ENCODE data around the gene FHAD1.

Gene FHAD1

DNA sequence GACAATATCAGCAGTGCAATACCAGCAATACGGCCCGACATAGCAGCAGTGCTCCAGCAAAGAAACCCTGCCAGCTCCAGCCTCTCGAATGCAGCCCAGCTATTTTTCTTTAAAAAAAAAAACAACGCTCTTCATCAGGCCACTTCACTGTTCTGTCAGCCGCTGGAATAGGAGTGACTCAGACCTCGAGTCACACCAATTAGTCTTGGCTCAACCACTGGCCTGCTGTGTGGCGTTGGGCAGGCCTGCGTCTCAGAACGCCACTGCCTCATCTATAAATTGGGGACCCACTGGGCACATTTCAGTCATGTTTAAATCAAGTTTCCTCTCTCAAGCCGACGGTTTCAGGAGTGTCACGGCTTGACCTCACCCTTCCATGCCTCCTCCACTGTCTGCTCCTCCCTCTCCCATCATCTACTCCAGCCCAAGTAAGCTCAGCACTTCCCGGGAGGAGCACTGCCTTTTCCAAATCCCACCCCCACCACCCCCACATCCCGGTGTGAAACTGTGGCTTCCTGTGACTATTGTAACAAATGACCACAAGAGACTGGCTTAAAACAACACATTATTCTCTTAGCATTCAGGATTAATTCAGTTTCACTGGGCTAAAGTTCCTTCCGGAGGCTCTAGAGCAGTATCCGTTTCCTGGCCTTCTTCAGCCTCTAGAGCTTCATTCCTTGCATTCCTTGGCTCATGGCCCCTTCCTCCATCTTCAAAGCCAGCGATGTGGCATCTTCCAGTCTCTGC is 90.8 kb downstream of the FHAD1 start:
- DNase-seq (ENCODE audit: low read depth): peak; percentile 54
- no peak overlapping the region for H3K4me3 ChIP-seq (ENCODE audit: low read depth, low read length)

DNA sequence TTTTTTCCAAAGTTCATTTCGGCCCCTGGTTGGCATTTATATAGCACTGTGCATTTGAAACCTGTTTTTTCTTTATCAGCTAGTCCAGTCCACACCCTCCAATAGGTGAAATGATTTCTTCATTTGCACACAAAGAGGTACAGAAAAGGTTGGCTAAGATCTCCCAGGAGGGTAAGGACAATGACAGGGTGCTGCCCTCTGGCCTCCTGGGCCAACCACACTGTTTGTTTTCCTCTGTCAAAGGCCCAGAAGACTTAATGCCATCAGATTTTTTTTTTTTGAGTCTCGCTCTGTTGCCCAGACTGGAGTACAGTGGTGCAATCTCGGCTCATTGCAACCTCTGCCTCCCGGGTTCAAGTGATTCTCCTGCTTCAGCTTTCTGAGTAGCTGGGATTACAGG is 92.5 kb downstream of the FHAD1 start:
- H3K4me3 ChIP-seq (ENCODE audit: low read depth, low read length): no peak overlapping the region
- DNase-seq (ENCODE audit: low read depth): no peak

GRCh38 chr1:15341228-15341627 is 94.2 kb downstream of the FHAD1 start:
- DNase-seq (ENCODE audit: low read depth): no peak
- no peak overlapping the region for H3K4me3 ChIP-seq (ENCODE audit: low read depth, low read length)

- no peak overlapping the region for H3K4me3 ChIP-seq (ENCODE audit: low read depth, low read length)
- peak; percentile 51 for DNase-seq (ENCODE audit: low read depth)
These were observed 94.8 kb downstream of the FHAD1 start for GRCh38 chr1:15341634-15342407.

DNA sequence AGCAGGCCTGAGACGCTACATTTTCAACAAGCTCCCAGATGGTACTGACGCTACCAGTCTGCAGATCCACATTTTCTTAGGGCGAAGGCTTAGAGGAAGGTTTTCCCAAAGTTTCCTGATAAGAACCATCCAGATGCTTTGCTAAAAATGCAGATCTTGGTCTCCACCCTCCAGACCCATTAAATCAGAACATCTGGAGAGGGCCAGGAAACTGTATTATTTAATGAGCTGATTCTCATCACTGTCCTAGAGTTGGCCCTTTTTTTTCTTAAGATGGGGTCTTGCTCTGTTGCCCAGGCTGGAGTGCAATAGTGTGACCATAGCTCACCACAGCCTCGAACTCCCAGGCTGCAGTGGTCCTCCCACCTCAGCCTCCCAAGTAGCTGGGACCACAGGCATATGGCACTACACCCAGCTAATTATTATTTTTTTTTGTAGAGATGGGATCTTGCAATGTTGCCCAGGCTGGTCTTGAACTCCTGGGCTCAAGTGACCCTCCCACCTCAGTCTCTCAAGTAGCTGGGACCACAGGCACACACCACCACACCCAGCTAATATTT is 95.5 kb downstream of the FHAD1 start:
- no peak for DNase-seq (ENCODE audit: low read depth)
- H3K4me3 ChIP-seq (ENCODE audit: low read depth, low read length): no peak overlapping the region

DNA sequence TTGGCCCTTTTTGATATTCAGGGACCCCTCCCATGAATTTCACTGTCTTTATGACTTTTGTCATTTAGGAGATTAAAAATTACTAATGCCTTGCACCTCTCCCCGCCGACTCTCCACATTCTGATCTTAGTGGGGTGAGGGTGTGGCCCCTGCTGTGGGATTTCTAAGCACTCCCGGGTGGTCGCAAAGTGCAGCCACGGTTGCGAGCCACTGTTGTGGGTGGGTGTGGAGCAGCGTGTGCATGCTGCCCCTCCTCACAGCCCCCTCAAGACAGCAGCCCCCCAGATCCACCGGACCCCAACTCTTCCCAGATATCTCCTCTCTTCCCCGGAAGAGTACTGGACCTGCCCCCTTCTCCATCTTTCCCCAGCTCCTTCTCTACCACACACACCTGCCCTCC is 96.1 kb downstream of the FHAD1 start:
- H3K4me3 ChIP-seq (ENCODE audit: low read depth, low read length): no peak overlapping the region
- no peak for DNase-seq (ENCODE audit: low read depth)

DNA sequence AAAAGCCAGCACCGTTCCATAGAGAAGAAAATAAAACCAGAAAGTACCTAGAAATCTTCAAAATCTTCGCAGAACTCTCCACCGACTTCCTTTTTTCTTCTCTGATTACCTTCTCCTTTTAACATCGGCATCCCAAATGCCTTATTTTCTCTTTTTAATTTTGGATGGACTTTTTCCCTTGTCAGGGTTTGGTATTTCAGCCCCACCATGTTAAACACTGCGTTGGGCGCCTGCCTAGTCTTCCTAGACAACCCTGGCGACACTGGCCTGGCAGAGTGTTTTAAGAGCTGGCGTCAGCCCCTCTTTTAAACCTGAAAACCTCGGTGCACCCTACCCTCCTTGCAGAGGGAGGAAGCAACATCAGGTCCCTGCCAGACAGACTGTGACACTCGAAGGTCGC is 96.7 kb downstream of the FHAD1 start:
- no peak overlapping the region for H3K4me3 ChIP-seq (ENCODE audit: low read depth, low read length)
- no peak for DNase-seq (ENCODE audit: low read depth)

GRCh38 chr1:15344380-15344779 is 97.4 kb downstream of the FHAD1 start:
- H3K4me3 ChIP-seq (ENCODE audit: low read depth, low read length): no peak overlapping the region
- DNase-seq (ENCODE audit: low read depth): no peak

DNA sequence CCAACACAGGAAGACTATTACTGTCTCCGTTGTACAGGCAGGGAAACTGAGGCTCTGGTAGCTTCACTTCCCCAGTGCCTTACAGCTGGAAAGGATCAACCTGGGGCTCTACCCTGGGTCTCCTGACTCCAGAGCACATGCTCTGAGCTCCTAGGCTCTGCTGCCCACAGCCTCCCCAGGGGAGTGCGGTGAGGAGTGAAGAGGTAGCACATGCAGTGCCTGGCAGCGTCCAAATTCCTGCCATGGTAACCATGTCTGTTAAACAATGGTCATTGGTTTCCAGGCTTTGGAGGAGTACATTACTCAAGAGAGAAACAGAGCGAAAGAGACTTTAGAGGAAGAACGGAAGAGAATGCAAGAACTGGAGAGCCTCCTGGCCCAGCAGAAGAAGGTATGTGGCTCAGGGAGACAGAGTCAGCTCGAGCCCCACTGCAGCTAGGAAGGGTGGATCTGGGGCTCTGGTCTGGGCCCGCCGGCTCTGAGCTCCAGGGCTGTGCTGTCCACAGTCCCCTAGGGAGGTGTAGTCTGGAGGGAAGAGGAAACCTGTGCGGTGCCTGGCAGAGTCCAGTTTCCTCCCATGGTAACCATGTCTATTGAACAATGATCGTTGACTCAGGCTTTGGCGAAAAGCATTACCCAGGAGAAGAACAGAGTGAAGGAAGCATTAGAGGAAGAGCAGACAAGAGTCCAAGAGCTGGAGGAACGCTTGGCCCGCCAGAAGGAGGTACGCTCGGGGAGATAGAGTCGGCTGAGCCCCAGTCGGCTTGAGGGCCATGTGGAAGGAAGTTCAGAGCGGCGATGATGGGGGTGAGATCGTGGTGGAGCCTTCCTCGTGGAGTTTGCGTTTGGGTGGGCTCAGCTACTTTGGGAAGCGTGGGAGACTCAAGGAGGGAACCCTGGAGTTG is 98.0 kb downstream of the FHAD1 start:
- DNase-seq (ENCODE audit: low read depth): no peak
- H3K4me3 ChIP-seq (ENCODE audit: low read depth, low read length): no peak overlapping the region

- no peak for DNase-seq (ENCODE audit: low read depth)
- no peak overlapping the region for H3K4me3 ChIP-seq (ENCODE audit: low read depth, low read length)
These were observed 98.8 kb downstream of the FHAD1 start for GRCh38 chr1:15345705-15346345.

DNA sequence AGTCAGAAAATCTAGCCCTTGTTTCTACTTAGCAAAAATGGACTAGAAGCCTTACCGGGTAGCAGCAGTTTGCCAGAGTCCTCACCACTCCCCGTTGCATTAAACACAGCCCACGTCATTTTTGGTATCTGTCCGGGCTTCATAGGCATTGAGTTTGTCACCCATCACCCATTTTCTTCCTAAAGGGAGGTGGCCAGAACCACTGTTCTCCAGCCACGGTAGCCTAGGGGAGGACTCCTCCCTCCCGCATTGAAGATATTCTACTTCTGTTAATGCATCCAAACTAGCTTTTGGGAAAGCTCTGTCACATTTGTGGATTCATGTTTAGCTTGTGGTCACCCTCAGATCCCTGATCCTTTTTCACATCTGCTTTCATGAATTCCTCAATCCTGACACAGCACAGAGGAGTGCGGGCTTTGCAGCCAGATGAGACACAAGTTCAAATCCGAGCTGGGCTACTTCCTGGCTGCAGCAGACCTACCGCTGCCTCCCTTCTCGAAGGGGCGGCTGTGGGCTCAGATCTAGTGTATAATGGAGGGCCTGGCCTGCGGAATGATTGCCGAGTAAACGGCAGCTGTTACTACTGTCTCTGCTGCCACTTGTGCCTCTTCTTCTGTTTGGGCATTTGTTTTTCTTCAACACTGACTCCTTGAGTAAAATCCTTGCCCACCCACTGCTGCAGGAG is 99.5 kb downstream of the FHAD1 start:
- no peak overlapping the region for H3K4me3 ChIP-seq (ENCODE audit: low read depth, low read length)
- DNase-seq (ENCODE audit: low read depth): no peak

DNA sequence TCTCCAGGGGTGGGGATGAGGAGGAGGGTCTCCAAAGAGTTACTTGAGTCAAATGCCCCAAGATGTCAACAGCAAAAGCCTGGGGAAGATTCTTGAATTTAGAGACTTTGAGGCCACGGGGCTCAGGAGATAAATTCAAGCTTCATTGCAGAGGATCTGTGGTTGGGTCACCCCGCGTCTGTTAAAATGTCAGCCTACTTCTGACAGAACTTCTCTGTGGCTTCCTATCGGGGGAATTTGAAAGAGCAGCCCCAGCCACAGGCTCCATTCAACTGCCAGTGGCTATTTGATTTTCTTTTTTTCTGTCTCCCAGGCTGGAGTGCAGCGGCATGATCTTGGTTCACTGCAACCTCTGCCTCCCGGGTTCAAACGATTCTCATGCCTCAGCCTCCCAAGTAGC is 100.2 kb downstream of the FHAD1 start:
- no peak for DNase-seq (ENCODE audit: low read depth)
- no peak overlapping the region for H3K4me3 ChIP-seq (ENCODE audit: low read depth, low read length)

DNA sequence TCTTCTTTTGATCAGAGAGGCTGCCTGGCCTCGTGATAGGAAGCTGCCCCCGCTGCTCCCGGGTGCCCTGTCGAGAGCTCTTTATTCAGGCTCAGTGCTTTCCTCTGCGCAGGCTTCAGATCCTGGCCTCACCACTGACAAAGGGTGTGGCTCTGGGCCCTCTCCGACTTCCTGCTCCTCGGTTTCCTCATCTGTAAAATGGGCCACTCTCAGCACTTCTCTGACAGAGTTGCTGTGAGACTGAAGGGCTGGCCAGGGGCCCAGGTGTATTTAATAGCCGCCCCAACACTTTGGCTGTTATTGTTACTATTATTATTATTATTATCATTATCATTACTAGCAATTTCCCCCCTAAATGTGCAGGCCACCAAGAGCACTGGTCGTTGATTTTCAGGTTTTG is 101.6 kb downstream of the FHAD1 start:
- no peak overlapping the region for H3K4me3 ChIP-seq (ENCODE audit: low read depth, low read length)
- DNase-seq (ENCODE audit: low read depth): no peak

DNA sequence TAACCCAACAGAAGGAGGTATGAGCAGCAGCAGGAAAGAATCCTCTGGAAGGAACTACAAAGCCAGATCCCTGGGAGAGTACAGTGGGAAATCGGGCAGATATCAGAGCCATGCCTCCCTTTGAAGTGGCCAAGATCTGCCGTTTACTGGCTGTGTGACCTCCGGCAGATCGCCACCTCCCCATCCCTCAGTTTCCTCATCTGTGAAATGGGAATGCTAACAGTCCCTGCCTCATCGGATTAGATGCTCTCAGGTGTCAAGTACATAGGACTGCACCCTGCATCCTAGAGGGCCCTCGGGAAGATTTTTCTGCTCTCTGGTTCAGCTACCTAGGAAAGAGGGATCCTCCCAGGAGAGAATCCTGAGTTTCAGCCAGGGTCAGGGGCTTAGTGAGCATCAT is 102.1 kb downstream of the FHAD1 start:
- H3K4me3 ChIP-seq (ENCODE audit: low read depth, low read length): no peak overlapping the region
- DNase-seq (ENCODE audit: low read depth): no peak

DNA sequence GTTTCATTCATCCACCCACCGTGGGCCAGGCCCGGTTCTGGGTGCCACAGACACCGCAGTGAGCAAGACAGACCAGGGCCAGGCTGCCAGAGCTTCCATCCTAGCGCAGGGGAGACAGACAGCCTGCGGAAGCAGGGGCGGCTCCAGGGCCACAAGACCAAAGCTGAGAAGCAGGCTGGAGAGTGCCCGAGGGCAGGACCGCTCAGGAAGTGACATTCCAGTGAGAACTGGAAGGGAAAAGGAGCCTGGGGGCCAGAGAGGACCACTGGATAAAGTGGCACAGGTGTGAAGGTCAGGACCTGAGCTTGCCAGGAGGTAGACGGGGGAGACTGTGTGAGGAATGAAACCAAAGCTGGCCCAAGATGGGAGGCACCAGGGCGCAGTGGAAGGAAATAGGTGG is 103.1 kb downstream of the FHAD1 start:
- DNase-seq (ENCODE audit: low read depth): no peak
- no peak overlapping the region for H3K4me3 ChIP-seq (ENCODE audit: low read depth, low read length)

- H3K4me3 ChIP-seq (ENCODE audit: low read depth, low read length): no peak overlapping the region
- no peak for DNase-seq (ENCODE audit: low read depth)
These were observed 103.7 kb downstream of the FHAD1 start for GRCh38 chr1:15350551-15351200.

GRCh38 chr1:15351310-15351709 is 104.3 kb downstream of the FHAD1 start:
- no peak overlapping the region for H3K4me3 ChIP-seq (ENCODE audit: low read depth, low read length)
- DNase-seq (ENCODE audit: low read depth): no peak
